Gastrocnemius medialis (tissue), 4 donors: ENCODE results near the gene ABO.

Experiments used
- POLR2A ChIP-seq, 2 donors: fragments of 450-650 bp; IDR thresholded peaks; one replicate each; pipeline ENCODE4 v1.6.1; 2017; ENCODE audit warnings: antibody characterized with exemption in 2 of 2, mild to moderate bottlenecking in 2 of 2, moderate library complexity in 2 of 2
- TF ChIP-seq, protein P1 (sequence below), 5 experiments: fragments of 450-650 bp in 3 of 5; fragments of 200-600 bp in 2 of 5; sonication (generic) in 2 of 5; IDR thresholded peaks in 4 of 5; conservative IDR thresholded peaks in 1 of 5; 1 replicate in 4 of 5; 2 replicates in 1 of 5; pipeline ENCODE4 v1.5.1; 2016 to 2019; ENCODE audit warnings: antibody characterized with exemption in 5 of 5, mild to moderate bottlenecking in 3 of 5, moderate library complexity in 3 of 5

- TF ChIP-seq, protein P1, sequence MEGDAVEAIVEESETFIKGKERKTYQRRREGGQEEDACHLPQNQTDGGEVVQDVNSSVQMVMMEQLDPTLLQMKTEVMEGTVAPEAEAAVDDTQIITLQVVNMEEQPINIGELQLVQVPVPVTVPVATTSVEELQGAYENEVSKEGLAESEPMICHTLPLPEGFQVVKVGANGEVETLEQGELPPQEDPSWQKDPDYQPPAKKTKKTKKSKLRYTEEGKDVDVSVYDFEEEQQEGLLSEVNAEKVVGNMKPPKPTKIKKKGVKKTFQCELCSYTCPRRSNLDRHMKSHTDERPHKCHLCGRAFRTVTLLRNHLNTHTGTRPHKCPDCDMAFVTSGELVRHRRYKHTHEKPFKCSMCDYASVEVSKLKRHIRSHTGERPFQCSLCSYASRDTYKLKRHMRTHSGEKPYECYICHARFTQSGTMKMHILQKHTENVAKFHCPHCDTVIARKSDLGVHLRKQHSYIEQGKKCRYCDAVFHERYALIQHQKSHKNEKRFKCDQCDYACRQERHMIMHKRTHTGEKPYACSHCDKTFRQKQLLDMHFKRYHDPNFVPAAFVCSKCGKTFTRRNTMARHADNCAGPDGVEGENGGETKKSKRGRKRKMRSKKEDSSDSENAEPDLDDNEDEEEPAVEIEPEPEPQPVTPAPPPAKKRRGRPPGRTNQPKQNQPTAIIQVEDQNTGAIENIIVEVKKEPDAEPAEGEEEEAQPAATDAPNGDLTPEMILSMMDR (IDR thresholded peaks at IDR 0.05 in 4 of 5, conservative IDR thresholded peaks at IDR 0.05 in 1 of 5) = no peak
- no peak for TF ChIP-seq POLR2A (IDR thresholded peaks at IDR 0.05)
These were observed 5.4 kb upstream of the ABO start for GRCh38 chr9:133280392-133280791.
